SKM-1 (cell line): ENCODE measurements around the gene VPS13A.

Source experiments
- DNase-seq: peaks from one replicate; lab custom pipeline; 2025; ENCODE audit not compliant: unreplicated experiment; lab: John Stamatoyannopoulos, UW

The VPS13A gene

GRCh38 chr9:77177143-77177893 lies at the start of gene VPS13A:
VPS13A (plus strand) TSS chr9:77177534; CDS start chr9:77177705, 171 bp downstream.
- peak; percentile 50 for DNase-seq

- DNase-seq: no peak
Observed at GRCh38 chr9:77128125-77128789, 49.1 kb upstream of the VPS13A start.

DNA sequence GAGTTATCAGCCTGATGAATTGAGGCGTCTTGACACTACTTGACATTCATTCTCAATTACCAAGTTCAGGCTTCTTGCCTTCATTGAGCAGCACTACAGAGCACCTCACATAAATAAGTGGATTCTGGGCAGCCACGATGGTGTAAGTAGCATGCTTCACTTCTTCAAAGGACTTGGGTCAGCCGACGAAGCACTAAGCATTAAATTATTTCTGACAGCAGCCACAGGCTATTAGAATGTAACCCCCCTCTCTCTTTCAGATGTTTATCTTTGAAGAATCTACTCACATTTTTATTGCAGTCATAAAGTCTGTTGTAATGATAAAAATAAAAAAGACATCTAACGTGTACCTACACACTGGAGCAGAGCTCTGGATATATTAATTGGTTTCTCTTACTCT lies 45.9 kb upstream of the VPS13A start:
- no peak for DNase-seq

GRCh38 chr9:77133011-77133410 lies 44.3 kb upstream of the VPS13A start:
- no peak for DNase-seq

GRCh38 chr9:77142366-77142765 lies 35.0 kb upstream of the VPS13A start:
- no peak for DNase-seq

DNA sequence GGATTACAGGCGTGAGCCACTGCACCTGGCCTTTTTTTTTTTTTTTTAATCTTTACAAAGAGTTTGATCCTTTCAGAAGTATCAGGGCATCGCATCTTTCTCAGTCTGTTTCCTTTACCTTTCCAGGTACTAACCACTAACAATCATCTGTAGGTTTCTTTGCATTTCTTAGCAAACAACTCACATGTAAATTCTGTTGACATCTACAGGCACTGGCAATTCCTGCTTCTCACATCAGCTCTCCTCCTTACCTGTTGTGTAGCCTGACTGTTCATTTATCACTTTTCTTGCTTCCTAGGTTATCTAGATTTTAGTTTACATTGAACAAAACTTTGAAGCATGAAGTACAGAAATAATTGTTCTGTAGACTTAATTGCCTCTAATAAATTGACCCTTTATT lies 27.5 kb upstream of the VPS13A start:
- no peak for DNase-seq

- DNase-seq: no peak
Observed at GRCh38 chr9:77152289-77152688, 25.0 kb upstream of the VPS13A start.

DNA sequence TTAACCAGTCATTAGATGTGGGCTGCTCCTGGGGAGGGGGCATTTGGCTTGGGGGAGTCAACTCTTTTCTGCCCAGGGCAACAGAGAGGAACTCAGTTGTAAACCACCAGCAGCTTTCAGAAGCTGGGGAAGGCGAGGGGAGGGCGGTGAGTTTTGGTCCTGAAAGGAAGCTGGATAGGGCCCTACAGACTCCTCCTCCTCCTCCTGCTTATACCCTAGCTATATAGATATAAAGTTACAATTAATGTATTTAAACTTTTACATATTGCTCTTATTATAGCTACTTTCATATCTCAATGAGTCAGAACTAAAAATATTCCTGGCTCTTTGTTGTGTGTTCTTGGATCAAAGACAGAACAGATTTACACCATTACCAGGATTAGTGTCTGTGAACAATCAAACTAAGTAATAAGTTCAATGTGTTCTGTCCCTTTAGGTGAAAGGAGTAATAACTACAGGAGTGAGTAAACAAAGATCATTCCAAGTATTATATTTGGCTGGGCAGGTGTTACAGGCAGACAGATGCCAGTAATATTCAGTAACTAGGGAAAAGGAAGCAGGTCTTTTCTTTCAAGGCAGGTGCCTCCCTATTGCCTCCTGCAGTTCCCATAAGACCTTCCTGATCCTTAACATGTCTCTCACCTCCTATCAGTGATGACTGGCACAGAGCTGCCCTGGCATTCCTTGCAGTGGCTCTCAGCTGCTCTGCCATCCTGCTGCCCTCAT lies 20.5 kb upstream of the VPS13A start:
- DNase-seq: no peak

DNA sequence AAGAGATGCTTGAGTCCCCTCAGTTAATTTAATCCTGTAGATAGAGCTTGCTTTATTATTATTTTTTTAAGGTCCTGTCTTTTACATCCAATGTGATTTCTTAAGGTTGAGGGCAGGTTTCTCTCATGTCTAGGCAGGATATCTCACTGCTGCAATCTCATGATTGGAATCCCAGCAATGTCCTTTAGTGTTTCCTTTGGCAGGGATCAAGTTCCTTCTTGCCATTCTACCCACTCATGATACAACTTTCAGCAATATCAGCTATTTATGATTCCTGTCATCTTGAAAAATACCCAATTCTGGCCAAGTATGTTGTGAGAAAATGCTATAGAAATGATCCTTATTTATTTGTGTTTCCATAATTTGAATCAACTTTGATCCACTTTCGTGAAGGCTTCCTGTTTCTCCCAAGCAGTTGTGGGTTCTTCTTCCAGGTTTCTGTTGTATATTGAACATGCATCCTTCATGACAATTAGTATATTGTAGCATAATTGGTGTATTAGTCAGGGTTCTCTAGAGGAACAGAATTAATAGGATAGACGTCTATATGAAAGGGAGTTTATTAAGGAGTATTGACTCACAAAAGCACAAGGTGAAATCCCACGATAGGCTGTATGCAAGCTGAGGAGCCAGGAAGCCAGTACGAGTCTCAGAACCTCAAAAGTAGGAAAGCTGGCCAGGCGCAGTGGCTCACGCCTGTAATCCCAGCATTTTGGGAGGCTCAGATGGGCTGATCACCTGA lies 18.4 kb upstream of the VPS13A start:
- DNase-seq: no peak

GRCh38 chr9:77161191-77161590 lies 16.1 kb upstream of the VPS13A start:
- DNase-seq: no peak

DNA sequence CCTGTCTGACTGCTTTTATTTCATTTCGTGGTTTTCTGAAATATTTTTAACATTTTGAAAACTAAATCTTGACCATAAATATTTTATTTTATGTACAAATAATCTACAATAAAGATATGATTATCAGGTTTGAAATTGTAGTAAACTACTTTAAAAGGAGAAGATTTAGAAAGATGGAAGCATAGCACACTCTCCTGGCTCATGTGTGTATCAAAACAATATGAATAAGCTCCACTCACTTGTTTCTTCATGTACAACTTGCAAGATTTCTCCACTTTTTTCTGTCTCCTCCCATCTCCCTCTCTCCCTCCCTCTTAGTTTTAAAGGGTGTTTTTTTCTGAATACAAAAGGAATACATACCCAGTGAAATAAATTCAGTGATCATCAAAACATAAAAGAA lies 15.4 kb upstream of the VPS13A start:
- no peak for DNase-seq

- DNase-seq: no peak
Observed at GRCh38 chr9:77162366-77162765, 15.0 kb upstream of the VPS13A start.

DNA sequence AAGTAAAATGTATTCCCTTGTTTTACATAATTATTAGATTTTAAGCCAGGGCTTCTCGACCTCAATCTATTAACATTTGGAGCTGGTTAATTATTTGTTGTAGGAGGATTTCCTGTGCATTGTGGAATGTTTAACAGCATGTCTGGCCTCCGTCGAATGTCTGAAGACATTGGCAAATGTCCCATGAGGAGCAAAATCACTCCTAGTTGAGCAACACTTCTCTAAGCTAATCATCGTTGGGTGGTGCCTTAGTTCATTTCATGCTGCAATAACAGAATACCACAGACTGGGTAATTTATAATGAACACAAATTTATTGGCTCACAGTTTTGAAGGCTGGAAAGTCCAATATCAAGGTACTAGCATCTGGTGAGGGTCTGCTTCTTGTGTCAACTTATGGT lies 13.4 kb upstream of the VPS13A start:
- DNase-seq: no peak

DNA sequence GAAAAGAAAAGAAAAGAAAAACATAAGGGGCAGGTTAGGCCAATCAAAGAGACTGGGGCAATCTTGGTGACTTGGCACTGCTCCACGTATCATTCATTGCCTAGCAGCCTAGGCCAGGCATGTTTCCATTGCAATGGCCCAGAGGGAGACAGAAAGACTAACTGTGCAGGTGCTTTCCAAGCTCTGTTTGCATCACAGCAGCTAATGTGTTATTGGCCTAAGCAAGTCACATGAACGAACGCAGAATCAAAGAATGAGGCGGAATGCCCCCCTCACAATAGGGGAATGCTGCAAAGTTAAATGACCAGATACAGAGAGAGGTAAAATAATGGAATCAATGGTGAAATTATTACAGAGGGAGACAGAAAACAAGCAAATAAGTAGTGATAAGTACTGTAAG lies 11.1 kb upstream of the VPS13A start:
- no peak for DNase-seq

GRCh38 chr9:77170991-77171699 lies 6.2 kb upstream of the VPS13A start:
- DNase-seq: no peak

DNA sequence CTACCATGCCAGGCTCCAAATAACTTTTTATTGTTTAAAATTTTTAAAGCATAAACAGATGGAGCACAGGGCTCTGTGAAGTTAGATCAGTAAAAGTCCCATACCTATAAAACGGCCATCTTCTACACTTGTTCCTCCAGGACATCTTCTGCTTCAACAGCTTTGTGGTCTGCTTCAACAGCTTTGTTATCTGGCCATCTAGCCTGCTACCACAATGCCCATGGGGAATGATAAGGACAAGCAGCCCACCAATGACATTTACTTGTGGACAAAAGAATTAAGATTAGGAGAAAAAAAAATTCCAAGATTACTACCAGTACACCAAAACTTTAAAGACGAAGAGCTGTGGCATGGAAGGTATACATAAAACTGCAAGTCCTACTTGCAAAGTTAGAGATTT lies 2.2 kb upstream of the VPS13A start:
- no peak for DNase-seq

- DNase-seq: no peak
Observed at GRCh38 chr9:77176106-77176505, 1.2 kb upstream of the VPS13A start.

DNA sequence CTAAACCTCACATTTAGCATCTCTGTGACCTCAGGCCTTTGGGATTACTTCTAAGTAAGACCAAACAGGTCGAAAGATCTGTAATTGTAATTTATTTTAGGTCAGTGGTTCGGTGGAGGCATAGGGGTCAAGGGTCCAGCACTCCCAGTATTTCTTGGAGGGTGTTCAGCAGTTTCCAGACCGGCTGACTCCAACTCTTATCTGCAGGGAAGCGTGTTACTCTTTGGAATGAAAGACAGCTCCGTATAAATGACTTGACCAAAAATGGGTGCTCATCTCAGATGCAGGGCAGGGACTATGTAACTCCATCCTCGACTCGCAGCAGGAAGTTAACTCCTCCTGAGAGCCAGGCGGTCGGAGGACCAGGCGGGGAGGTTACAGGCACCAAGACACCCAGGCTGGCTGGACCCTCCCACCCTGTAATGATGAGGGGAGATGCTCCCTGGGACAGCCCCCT lies 620 bp upstream of the VPS13A start:
- no peak for DNase-seq

DNA sequence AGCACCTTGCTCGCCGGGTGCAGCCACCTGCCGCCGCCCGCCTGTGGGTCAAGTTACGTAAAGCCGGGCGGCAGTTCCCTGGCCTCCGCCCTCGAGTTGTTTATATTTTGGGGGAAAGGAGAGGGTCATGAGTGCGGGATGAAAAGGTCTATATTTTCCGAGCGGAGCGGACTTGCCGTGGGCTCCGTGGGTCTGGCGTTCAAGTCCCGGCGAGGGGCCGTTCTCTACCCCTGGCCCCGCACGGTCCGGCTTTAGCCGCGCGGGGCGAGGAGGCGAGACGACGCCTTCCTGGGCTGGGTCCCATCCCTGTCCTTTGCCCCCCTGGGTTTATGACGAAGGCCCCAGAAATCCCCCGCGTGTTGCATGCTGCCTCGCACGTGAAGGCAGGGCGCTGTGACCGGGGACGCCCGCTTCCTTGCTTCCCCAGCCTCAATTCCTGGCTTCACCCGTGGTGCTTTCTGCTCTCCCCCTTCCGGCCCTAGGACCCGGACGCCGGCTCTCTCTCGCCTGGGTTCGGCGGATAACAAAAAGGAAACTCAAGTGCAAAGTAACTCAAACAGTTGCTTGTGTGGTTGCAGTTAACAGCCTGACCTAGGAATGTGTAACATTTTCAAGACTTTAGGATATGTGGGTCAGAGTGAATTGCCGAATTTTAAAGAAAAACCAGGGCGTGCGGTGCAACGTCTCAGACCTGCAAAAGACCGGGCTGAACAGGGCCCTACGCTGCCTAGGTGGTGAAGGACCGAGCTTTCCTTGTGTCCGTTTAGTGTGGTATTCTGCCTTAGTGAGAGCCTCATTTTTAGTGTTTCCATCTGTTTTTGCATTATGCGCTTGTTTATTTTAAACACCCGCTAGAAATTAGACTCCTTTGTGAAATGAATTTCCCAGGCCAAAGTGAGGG lies 810 bp downstream of the VPS13A start:
- no peak for DNase-seq

GRCh38 chr9:77180056-77180455 lies 2.7 kb downstream of the VPS13A start:
- DNase-seq: no peak
